ENCODE results near the gene CAPN11.
A peak's percentile ranks its signal among the peaks of the same experiment; 100 is the strongest.
"Not testable (repeated sequence)": the region's sequence is repeated elsewhere in the genome, so short reads cannot be mapped to it uniquely, and the experiment has no call there.

The CAPN11 gene

DNA sequence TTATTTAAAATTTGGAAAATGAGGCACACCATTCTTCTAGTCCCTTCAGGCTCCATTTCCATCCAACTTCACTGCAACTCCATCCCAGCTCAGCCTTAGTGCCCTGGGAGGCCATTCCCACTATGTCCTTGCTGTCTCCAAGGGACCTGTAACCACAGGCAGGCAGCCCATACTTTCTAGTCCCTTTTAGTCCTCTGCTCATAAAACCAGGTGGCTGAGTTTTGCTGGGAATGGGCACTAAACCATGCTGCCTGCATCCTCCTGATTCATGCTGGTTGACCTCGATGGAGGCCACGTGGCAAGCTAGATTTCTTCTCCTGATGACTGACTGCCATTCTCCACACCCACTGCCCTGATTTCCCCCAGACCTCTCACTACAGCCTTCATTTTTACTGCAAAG is 30.6 kb downstream of the CAPN11 start:
- Histone ChIP-seq H4K20me1 (no peaks in the 10 kb centered on the region), H3K9ac (no peak overlapping the region), H3K36me3 (no peaks in the 10 kb centered on the region), H3K27me3 (no peaks in the 10 kb centered on the region), H3K4me3 (no peak overlapping the region), H3K9me3 (no peaks in the 10 kb centered on the region), H3K27ac (no peak overlapping the region), H3K4me2 (no peak overlapping the region), H3K4me1 (peaks cover 14% of the 10 kb centered on the region)
- TF ChIP-seq Cebpa-rat (IDR thresholded peaks at IDR 0.05): no peak

DNA sequence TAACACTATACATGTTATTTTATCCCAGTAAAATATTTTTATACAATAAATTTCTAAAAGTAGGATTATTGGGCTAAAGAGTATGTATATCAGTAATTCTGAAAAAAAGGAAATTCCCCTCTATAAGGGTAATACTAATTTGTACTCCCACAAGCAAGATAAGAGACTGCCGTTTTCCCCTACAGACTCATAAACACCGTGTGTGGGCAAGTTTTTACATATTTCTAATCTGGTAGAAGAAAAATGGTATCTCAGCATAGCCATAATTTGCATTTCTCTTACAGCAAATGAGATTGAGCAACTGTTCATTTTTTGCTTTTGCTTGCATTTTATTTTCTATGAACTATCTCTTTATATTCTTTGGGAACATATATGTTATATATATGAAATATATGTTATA is 32.1 kb downstream of the CAPN11 start:
- no peaks in the 10 kb centered on the region for H3K27me3 ChIP-seq
- H3K36me3 ChIP-seq: no peaks in the 10 kb centered on the region
- H3K4me2 ChIP-seq: no peak overlapping the region
- H3K4me3 ChIP-seq: no peak overlapping the region
- no peak overlapping the region for H3K27ac ChIP-seq
- H3K9ac ChIP-seq: no peak overlapping the region
- no peak for TF ChIP-seq Cebpa-rat (IDR thresholded peaks at IDR 0.05)
- peaks cover 14% of the 10 kb centered on the region for H3K4me1 ChIP-seq
- H3K9me3 ChIP-seq: no peaks in the 10 kb centered on the region
- no peaks in the 10 kb centered on the region for H4K20me1 ChIP-seq

DNA sequence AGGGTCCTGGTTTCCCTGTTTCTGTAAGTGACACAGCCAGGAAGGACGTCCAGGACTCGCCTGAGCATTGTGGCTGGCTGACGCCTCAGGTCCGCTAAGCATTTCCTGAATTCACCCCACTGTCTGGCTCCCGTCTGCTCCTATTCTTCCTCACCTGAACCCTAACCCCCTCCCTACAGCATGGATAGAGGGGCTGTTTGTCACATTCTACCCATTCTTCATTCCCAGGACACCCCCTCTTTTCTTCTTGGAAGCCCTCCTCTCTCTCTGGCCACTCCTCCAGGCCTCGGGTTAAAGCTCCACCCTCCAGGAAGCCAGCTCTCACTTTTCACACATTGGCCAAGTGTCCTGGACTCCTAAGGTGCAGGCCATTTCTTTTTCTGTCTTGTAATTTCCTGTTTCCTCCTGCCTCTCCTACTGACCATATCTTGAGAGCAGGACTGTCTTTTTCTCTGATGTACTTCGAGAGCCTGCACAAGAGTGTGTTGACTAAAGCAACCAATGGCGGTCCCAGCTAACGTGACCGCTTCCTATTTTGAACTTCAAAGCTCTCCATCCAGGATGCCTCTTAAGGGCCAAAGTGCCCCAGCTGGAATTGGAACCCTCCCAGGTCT is 33.9 kb downstream of the CAPN11 start:
- H3K4me3 ChIP-seq: no peak overlapping the region
- no peaks in the 10 kb centered on the region for H3K36me3 ChIP-seq
- peak overlapping the region; percentile 10; the same call in 1 of the 2 replicates for H3K4me2 ChIP-seq
- peaks cover 7% of the 10 kb centered on the region for H3K4me1 ChIP-seq
- H4K20me1 ChIP-seq: no peaks in the 10 kb centered on the region
- H3K27me3 ChIP-seq: no peaks in the 10 kb centered on the region
- H3K9ac ChIP-seq: no peak overlapping the region
- no peaks in the 10 kb centered on the region for H3K9me3 ChIP-seq
- H3K27ac ChIP-seq: no peak overlapping the region
- no peak for TF ChIP-seq Cebpa-rat (IDR thresholded peaks at IDR 0.05)

DNA sequence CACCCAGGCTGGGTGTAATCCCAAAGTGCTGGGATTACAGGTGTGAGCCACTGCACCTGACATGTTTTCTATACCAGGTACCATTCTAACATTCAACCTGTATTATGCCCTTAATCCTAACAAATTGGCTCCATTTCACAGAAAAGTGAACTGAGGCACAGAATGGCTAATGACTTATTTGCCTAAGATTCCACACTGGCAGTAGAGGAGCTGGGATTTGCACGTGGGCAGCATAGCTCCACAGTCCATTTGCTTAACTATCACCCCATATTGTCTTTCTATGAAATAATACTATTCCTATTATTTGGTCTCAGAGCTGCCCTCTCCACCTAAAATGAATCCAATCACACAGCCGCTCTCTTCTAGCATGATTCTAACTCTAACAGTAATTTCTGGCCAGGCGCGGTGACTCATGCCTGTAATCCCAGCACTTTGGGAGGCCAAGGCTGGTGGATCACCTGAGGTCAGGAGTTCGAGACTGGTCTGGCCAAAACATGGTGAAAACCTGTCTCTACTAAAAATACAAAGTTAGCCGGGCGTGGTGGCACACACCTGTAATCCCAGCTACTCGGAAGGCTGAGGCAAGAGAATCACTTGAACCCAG is 34.8 kb downstream of the CAPN11 start:
- Histone ChIP-seq H3K36me3 (no peaks in the 10 kb centered on the region), H3K27me3 (no peaks in the 10 kb centered on the region), H3K9me3 (no peaks in the 10 kb centered on the region), H3K4me2 (no peak overlapping the region), H3K4me1 (peaks cover 7% of the 10 kb centered on the region), H4K20me1 (no peaks in the 10 kb centered on the region), H3K4me3 (no peak overlapping the region), H3K27ac (no peak overlapping the region), H3K9ac (no peak overlapping the region)
- no peak for TF ChIP-seq Cebpa-rat (IDR thresholded peaks at IDR 0.05)

DNA sequence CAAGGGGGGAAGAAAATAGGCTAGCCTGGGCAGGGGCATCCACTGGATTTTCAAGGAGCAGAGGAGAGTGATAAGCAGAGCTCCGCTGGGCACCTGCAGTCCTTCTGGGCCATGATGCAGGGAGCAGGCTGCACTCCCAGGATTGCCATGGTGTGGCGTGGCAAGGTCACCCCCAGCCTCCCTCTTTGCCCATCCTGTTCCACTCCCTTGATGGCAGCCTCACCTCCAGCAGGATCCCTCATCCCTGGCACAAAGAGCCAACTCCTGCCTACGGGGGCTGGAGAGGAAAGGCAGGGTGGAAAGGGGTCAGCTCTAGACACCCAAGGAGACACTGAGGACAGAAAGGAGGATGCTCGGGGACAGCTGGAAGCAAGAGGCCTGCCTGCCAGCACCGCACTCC is 35.7 kb downstream of the CAPN11 start:
- Histone ChIP-seq H4K20me1 (no peaks in the 10 kb centered on the region), H3K27ac (no peak overlapping the region), H3K9ac (no peak overlapping the region), H3K9me3 (no peaks in the 10 kb centered on the region), H3K36me3 (no peaks in the 10 kb centered on the region), H3K4me2 (no peak overlapping the region), H3K4me3 (no peak overlapping the region), H3K4me1 (peaks cover 7% of the 10 kb centered on the region), H3K27me3 (no peaks in the 10 kb centered on the region)
- no peak for TF ChIP-seq Cebpa-rat (IDR thresholded peaks at IDR 0.05)

- not testable (repeated sequence) for H3K9ac ChIP-seq, H3K4me3 ChIP-seq, H3K27ac ChIP-seq, H4K20me1 ChIP-seq, H3K36me3 ChIP-seq, H3K4me2 ChIP-seq, H3K9me3 ChIP-seq, H3K27me3 ChIP-seq
- H3K4me1 ChIP-seq: peaks cover 18% of the 10 kb centered on the region
Measured at GRCh38 chr6:44196351-44196750, 37.7 kb downstream of the CAPN11 start.

GRCh38 chr6:44198684-44199083 is 40.1 kb downstream of the CAPN11 start:
- Histone ChIP-seq H3K9me3 (no peaks in the 10 kb centered on the region), H3K4me1 (peaks cover 22% of the 10 kb centered on the region), H3K9ac (no peak overlapping the region), H3K27ac (no peak overlapping the region), H3K4me2 (no peak overlapping the region), H4K20me1 (no peaks in the 10 kb centered on the region), H3K27me3 (no peaks in the 10 kb centered on the region), H3K4me3 (no peak overlapping the region), H3K36me3 (no peaks in the 10 kb centered on the region)
- no peak for TF ChIP-seq Cebpa-rat (IDR thresholded peaks at IDR 0.05)

- Histone ChIP-seq H4K20me1 (no peaks in the 10 kb centered on the region), H3K27me3 (no peaks in the 10 kb centered on the region), H3K36me3 (no peaks in the 10 kb centered on the region), H3K27ac (no peak overlapping the region), H3K9ac (no peak overlapping the region), H3K4me3 (no peak overlapping the region), H3K4me1 (peaks cover 22% of the 10 kb centered on the region), H3K4me2 (no peak overlapping the region), H3K9me3 (no peaks in the 10 kb centered on the region)
- TF ChIP-seq Cebpa-rat (IDR thresholded peaks at IDR 0.05): no peak
Measured at GRCh38 chr6:44199883-44200282, 41.3 kb downstream of the CAPN11 start.

GRCh38 chr6:44201200-44201599 is 42.6 kb downstream of the CAPN11 start:
- Histone ChIP-seq H3K4me1 (peaks cover 22% of the 10 kb centered on the region), H3K9me3 (no peaks in the 10 kb centered on the region), H3K4me2 (peak overlapping the region; percentile 77), H3K9ac (no peak overlapping the region), H3K27ac (no peak overlapping the region; the same call in 1 of the 2 replicates), H3K36me3 (no peaks in the 10 kb centered on the region), H3K27me3 (no peaks in the 10 kb centered on the region), H4K20me1 (no peaks in the 10 kb centered on the region), H3K4me3 (no peak overlapping the region)
- no peak for TF ChIP-seq Cebpa-rat (IDR thresholded peaks at IDR 0.05)

DNA sequence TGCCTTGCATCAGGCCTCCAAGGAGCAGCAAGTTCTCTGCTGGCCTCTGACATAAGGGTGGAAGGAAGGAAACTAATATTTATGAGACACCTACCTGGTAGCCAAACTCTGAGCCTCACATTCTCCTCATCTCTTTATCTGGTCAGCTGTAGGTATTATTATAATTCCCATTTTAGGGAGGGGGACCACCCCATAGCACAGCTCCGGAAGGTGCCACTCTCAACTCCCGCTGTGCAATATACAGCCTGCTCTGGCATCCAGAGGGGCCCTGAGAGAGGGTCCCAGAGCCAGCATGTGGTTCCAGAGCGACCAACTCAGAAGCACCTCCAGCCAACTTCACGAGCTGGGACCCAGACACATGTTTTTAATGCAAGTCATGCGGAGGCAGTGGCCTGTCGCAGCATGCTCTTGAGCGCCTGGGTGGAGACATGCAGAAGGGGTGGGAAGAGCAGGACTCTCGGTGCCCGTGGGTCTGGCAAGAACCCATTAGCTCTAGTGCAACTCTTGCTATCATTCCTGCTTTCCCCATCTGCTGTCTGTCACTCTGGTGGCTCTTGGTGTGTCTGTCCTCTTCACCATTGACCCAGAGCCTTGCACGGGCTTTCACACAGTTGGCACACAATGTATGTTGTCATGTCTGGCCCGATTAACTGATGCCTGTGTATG is 43.2 kb downstream of the CAPN11 start:
- Histone ChIP-seq H3K27me3 (no peaks in the 10 kb centered on the region), H3K36me3 (no peaks in the 10 kb centered on the region), H3K4me3 (no peak overlapping the region), H3K9ac (no peak overlapping the region), H3K4me1 (peaks cover 22% of the 10 kb centered on the region), H4K20me1 (no peaks in the 10 kb centered on the region), H3K27ac (no peak overlapping the region), H3K9me3 (no peaks in the 10 kb centered on the region), H3K4me2 (peak overlapping the region; percentile 77)
- TF ChIP-seq Cebpa-rat (IDR thresholded peaks at IDR 0.05): no peak

All from BLaER1 (cell line).